Stimulated activated CD4-positive, alpha-beta T cell treated with anti-CD3 and anti-CD28 coated beads, Interleukin-1b, Interleukin-23, amount 100 ng/mL, for 24 hours (primary cell): ENCODE results near the gene SIPA1L3.

Experiments
- DNase-seq, 4 experiments: peaks; one replicate each; pipeline ENCODE4 v3.0.0-alpha.2; 2020; ENCODE audit warnings: low read depth in 4 of 4, low spot score in 1 of 4

The SIPA1L3 gene

DNA sequence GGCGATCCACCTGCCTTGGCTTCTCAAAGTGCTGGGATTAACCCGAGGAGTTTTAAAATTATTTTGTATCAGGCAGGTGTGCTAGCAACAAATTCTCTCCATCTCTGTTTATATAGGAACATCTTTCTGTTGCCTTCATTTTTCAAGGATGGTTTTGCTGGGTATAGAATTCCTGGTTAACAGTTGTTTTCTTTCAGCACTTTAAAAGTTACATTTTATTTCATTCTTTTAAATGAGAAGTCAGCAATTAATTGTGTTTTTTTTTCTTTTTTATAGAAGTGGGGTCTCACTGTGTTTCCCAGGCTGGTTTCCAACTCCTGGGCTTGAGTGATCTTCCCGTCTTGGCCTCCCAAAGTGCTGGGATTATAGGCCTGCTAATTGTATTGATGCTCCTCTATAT, 273.1 kb downstream of the SIPA1L3 start:
- DNase-seq: no peak

DNA sequence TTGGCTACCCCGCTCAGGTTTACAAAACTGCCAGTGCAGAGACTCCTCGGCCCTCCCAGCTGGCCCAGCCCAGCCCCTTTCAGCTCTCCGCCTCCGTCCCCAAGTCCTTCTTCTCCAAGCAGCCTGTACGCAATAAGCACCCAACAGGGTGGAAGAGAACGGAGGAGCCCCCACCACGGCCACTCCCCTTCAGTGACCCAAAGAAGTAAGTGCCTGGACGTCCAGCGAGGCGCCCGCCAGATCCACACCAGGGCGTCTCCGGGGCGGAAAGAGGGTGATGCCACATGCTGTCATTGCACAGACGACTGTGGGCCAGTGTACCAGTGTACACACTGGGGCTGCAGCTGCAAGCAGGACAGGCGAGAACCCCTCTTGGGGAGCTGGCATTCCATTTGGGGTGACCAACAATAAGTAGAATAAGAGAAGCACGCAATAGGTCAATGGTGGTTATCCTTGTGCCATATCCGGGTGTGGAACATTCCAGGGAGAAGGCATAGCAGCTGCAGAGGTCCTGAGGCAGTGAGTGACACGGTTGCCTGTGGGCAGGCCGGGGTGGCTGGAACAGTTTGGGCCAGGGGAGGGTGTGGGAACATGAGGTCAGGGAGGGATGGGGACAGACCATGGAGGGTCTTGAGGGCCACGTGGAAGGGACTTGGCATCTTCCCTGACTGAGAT, 275.7 kb downstream of the SIPA1L3 start:
- no peak for DNase-seq

DNA sequence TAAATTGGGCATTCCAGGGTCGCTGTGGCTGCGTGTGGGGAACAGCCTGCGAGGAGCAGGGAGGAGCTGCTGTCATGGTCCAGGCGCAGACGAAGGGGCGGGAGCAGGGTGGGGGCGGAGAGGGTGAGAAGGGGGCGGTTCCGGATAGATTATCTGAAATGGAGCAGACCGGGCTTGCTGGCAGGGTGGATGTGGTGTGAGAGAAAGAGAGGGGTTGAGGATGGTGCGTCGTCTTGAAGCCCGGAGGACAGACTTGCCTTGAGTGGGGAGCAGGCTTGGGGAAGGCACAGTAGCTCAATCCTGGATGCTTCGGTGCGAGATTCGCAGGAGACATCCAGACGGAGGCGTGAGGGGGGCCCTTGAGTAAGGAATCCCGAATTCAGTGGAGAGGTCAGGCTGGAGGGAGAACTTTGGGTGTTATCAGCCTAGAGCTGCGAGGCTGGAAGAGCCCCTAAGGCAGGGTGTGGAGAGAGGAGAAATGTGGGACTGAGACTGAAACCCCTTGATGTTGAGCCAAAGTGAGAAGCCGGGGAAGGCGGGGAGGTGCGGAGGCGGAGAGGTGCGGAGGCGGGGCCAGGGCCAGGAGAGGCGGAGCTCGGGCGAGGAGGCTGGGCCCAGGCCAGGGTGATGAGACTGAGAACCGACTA, 276.4 kb downstream of the SIPA1L3 start:
- no peak for DNase-seq

DNA sequence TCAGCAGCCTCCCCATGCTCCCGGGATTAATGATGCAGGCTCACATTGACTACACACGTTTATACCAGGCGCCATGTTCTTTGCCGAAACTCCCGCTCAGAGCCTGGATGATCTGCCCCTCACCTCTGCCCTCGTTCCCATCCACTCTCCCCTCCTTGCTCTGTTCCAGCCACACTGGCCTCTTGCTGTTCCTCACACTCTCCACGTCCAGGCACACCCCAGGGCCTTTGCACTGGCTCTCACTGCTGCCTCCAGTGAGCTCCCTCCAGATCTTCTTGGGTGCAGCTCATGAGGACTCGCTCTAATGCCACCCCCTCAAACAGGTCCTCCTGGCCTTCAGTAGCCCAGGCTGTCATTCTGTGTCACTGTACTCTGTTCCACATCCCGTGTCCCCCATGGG, 277.8 kb downstream of the SIPA1L3 start:
- DNase-seq: no peak

DNA sequence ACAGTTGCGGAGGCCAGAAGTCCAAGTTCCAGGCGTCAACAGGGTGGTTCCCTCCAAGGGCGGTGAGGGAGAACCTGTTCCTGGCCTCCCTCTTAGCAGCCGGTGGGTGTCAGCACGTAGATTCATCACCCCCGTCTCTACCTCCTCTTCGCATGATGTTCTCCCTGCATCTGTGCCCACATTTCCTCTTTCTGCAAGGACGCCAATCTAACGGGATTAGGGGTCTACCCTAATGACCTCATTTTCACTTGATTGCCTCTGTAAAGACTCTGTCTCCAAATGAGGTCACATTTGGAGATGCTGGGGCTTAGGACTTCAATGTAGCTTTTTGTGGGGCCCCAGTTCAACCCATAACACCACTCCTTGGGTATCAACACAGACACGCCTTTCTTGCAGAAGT, 278.6 kb downstream of the SIPA1L3 start:
- no peak for DNase-seq

DNA sequence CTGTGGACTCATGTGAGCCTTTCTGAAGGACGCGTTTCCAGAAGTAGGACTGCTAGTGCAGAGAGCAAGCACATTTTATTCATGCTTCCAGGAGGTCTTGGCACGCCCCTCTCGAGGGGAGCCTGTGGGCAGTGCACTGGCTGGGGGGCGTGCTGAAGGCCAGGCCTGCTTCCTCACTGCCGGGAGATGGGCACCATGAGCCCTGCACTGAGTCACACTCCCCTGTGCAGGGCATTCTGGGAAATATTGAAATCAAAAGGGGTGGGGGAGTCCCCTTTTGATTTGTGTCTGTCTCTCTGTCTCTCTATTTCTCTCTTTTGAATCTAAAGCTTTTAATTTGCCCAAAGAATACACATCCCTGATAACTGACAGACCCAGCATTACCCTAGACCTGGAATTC, 283.1 kb downstream of the SIPA1L3 start:
- DNase-seq: no peak

DNA sequence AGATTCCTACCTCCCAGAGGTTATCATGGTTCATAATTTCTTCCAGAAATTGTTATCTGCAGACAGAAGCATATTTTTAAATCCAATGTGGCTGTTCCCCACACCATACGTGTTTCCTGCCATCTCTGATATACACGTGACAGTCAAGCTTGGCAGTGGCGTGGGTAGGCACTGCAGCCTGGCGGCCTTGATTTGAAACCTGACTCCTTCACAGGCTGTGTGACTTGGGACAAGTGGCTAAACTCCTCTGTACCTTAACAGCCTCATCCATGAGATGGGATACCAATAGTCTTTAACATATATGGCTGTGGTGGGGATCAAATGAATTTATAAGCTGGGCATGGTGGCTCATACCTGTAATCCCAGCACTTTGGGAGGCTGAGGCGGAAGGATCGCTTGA, 283.8 kb downstream of the SIPA1L3 start:
- DNase-seq: no peak

DNA sequence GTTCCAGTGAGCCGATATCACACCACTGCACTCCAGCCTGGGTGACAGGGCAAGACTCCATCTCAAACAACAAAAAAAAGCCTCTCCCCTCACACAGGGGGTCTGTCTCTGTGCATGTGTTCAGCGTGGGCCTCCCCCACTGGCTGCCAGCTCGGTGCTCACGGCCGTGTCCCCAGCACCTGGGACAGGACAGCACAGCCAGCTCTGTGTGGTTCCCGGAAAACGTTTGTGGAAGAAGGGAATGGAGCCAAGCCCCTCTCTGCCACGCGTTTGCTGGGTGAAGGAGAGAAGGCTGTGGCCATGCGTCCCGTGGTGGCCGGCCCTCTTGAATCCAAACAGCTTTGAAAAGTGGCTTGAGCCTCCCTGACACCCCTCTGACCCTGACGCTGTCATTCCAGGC, 284.7 kb downstream of the SIPA1L3 start:
- DNase-seq: no peak

DNA sequence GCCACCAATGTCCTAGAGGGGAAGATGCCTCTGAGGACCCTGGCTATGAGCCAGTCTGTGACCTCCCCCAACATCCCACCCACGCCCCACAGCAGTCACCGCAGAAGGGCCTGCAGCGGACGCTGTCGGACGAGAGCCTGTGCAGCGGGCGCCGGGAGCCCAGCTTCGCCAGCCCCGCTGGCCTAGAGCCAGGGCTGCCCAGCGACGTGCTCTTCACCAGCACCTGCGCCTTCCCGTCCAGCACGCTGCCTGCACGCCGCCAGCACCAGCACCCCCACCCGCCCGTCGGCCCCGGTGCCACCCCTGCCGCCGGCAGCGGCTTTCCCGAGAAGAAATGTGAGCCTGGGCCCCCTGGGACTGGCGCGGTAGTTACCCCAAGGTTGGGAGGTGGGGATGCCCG, 286.4 kb downstream of the SIPA1L3 start:
- DNase-seq: no peak

DNA sequence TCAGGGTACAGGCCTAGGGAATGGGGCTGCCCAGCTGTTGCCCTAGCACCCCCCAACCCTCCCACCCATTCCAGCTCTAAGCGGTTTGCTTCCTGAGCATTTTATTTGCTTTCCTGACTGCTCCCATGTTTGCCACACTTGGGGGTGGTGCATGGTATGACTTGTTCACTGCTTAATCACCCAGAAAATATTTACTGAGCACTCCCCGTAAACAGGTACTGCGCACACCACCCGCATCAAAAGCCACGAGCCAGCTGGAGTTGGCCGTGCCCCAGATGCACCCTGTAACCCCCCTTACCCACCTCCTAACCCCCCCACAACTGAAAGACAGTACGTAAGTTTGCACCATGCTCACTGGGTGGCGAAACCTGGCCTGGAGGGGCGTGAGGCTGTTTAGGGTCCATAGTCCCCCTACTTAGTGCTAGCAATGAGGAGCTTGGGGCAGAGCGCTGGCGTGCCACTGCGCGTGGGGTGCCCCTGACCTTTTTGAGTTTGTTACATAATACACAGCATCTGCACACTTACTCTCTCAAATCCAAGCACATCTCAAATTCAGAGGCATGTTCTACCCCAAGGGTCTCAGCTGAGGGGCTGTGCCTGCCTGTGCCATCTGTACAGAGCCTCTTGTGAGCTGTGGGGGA, 287.2 kb downstream of the SIPA1L3 start:
- DNase-seq: no peak

DNA sequence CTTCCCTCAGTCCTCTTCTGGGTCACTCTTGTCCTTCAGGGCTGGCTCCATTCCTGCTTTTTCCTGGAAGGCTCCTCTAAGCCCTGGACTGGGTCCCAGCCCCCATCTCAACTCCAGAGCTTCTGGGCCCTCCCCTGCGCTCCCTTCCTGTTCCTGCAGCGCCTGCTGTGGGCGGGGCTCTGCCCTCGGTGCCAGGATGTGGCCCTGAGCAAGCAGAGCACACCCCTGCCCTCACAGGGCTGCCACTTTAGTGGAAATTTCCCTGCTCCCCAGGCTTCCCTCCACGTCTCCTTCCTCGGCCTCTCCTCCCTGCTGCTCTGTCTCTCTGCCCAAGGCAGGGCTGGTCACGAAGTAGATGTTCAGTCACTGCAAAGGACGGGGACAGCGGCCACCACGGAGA, 288.2 kb downstream of the SIPA1L3 start:
- no peak for DNase-seq

DNA sequence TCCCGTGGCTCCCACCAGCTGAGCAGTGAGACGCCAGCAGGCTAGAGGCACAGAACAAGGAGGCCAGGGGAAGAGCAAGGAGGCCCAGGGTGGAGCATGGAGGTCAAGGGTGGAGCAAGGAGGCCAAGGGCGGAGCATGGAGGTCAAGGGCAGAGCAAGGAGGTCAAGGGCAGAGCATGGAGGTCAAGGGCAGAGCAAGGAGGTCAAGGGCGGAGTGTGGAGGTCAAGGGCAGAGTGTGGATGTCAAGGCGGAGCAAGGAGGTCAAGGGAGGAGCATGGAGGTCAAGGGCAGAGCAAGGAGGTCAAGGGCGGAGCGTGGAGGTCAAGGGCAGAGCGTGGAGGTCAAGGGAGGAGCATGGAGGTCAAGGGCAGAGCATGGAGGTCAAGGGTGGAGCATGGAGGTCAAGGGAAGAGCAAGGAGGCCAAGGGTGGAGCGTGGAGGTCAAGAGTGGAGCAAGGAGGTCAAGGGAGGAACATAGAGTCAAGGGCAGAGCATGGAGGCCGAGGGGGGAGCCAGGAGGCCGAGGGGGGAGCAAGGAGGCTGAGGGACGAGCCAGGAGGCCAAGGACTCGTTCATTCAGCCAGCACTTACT, 289.3 kb downstream of the SIPA1L3 start:
- DNase-seq: no peak

DNA sequence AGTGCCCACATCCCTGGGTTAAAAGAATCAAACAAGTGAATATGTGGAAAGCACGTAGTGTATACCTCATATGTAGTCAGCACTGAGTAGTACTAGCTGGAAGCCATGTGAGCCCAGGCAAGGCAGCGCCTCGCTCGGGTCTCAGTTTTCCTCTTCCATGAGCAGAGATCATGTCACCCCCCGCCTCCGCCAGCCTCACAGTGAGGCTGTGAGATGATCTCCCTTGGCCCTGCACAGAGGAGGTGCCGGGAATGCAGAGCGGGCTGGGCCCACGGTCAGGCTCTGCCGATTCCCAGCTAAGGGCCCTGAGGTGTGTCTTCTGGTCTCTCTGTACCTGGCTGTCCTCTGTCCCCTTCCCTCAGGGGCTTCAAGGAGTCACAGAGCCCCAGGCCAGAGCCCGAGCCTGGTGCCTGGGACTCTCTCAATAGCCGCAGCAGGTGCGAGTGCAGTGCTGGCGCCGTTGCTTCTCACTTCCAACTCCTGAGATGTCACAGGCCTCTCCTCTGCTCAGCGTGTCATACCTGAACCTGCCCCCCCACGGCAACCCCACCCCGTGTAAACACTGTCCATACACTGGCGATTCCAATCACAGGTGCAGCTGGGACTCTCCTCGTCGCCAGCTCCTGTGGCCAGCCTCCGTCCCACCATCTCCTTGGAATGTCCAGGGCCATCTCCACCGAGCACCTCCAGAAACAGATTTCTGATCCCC, 290.1 kb downstream of the SIPA1L3 start:
- no peak for DNase-seq

DNA sequence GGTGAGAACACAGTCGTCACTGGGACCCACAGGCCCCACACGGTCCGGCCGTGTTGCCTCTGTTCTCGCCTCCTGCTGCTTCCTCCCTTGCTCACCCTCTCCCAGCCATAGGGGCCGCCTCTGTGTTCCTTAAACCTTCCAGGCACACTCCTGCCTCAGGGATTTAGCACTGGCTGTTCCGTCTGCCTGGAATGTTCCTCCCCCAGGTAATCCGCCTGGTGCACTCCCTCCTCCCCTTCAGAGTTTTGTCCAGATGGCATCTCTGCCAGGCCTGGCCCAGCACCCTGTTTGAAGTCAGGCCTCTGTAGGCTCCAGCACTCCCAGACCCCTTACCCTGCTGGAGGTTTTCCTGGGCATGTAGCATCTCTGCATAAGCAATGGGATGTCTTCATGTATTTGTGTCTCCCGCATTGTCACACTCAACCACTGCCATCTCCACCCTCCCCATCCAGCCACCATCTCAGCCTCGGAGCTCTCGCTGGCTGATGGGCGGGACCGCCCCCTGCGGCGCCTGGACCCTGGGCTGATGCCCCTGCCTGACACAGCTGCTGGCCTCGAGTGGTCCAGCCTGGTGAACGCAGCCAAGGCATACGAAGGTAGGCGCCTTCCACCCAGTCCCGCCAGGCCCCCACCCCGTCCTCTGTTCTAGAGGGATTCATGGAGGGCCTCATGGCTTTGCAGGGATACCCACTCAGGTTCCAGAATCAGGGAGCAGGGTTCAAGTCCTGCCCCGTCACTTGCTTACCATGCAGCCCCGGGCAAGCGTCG, 291.1 kb downstream of the SIPA1L3 start:
- DNase-seq: no peak

DNA sequence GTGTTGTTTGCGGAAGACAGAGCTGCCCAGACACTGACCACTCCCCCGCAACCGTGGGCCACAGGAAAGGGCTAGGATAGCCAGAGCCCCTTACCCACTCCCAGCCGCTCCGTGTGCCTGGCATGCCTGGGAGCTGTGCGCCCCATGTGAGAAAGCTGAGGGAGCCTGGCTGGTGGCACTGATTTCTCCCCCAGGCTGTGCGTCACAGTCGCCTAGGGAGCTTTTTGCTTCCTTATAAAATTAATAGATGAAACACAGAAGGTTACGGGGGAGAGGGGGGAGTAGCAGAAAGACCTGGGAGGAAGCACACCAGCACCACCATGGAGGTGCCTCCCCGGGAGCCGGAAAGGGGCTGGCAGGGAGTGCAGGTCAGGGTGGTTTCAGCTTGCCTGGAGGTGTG, 292.3 kb downstream of the SIPA1L3 start:
- no peak for DNase-seq

DNA sequence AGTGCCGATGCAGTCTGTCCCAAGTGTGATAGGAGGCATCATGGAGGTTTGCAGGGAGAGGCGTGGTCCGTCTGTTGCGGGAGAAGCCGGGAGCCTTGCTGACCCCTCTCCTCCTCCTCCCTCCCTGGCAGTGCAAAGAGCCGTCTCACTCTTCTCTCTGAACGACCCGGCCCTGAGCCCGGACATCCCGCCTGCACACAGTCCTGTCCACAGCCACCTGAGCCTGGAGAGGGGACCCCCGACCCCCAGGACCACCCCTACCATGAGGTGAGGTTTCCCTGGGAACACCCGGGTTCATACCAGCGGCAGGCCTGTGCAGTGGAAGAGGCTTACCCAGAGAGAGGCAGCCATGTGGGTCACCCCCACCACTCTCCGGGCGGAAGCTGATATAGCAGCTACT, 294.7 kb downstream of the SIPA1L3 start:
- DNase-seq: no peak

DNA sequence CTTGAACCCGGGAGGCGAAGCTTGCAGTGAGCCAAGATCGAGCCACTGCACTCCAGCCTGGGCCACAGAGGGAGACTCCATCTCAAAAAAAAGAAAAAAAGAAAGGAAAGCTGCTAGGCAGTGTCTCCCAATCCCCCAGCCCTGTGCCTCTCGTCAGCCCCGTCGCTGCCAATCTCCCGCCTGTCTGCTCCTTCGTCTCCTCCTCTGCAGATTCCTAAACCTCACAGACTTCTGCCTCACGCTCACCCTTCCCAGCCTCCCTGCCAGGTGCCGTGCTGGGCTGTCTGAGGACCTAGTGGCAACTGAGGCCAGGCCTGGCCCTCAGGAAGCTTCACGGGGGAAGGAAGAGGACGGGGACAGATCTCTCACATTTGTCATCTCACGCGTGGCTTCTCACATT, 295.5 kb downstream of the SIPA1L3 start:
- no peak for DNase-seq

DNA sequence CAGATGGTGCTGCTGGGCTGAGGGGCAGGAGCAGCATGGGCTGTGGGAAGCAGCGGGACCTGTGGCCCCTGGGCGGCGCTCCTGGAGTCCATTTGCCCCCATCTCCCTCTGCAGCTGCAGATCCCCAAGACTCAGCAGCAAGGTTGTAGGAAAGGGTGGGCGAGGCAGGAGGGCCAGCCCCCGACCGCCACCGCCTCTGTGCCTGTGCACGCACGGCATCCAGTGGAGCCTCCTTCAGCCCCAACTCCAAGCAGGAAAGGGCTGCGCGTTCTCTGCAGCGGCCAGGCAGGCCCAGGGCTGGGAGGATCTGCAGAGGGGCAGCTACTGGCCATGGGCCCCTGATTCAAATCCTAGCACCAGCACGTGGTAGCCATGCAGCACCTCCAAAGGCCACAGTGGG, 296.2 kb downstream of the SIPA1L3 start:
- DNase-seq: no peak

DNA sequence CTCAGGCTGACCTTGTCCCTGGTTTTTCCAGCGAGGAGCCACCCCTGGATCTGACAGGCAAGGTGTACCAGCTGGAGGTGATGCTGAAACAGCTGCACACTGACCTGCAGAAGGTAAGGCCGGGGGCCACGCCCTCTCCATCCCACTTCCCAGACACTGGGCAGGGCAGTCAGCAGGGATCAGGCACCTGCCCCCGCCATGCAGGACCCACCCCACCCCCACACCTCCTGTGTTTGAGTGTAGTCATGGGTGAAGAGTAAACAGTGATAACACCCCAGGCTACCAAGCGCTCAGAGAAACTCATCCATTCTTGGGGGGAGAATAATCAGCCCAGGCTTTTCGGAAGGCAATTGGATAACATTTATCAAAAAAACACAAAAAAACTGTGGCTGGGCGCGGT, 297.1 kb downstream of the SIPA1L3 start:
- DNase-seq: no peak

DNA sequence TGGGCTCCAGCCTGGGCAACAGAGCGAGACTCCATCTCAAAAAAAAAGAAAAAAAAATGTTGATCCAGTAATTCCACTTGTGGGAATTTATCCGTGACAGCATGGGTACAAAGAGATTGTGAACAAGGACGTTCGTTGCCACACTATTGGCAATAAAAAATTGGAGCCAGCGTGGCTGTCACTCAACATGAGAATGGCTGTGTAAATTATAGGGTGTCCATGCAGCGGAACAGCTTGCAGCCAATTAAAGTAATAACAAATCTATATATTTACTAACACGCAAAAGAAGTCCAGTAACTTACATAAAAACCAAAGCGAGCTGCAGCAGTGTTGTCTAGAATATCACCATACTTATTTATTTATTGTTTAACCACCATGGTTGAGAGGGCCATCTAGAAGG, 297.7 kb downstream of the SIPA1L3 start:
- DNase-seq: no peak
